Lung (tissue), 5 donors: ENCODE measurements around the gene MIB1. TPM values are rescaled to one million over a fixed set of nuclear protein-coding genes. Genes with fewer than 3 reads are reported as not detected.

Source experiments
- polyA plus RNA-seq, 2 donors: library from polyadenylated mRNA; stranded (reverse); fragments of 200-250 nt; gene quantifications; one replicate each; pipeline ENCODE4 v1.2.1, GENCODE V29; 2013
- small RNA-seq: library from RNA; depleted of rRNA; stranded (forward); fragments of <200 nt; gene quantifications from one replicate; pipeline ENCODE3, GENCODE V24; 2014; ENCODE audit warnings: low replicate concordance
- total RNA-seq, 2 donors: library from RNA; depleted of rRNA in 1 of 2; stranded (reverse); fragments of >200 nt in 1 of 2; gene quantifications; one replicate each; pipeline ENCODE4 v1.2.1, GENCODE V29; 2014 to 2021
- donor health status: Bipolar disorder and iron deficiency.
- donor health status: healthy.
- donor health status: DM: yes; HTN: yes; CAD: no.

The MIB1 gene
- total and polyA plus RNA-seq, 4 donors: 4.5 to 62.0 (median 15.5) TPM

Small RNA genes lying within 50 kb of the gene (small RNA-seq; reads per million reads assigned to genes)
- gene AC103987.3 (not detected), gene RF00019 (not detected), gene RF00045 (not detected), gene RF01241 (not detected), gene RN7SL233P (not detected), gene RNU6-1038P (not detected)

Other genes with a start within 250 kb of the MIB1 start
- 10 to 100 TPM; 12.3 to 28.2 TPM for gene ESCO1, start 140.1 kb upstream of the MIB1 start, total RNA-seq
- gene ESCO1, start 140.1 kb upstream of the MIB1 start, polyA plus RNA-seq: 10 to 100 TPM in 1 of 2 donors, 1 to 10 TPM in 1; 7.7 to 13.1 TPM
- 10 to 100 TPM; 13.7 to 37.0 TPM for gene SNRPD1, start 128.5 kb upstream of the MIB1 start, total RNA-seq
- 10 to 100 TPM; 19.2 to 24.1 TPM for gene SNRPD1, start 128.5 kb upstream of the MIB1 start, polyA plus RNA-seq
- 10 to 100 TPM; 20.8 to 31.3 TPM for gene ABHD3, start 36.0 kb upstream of the MIB1 start, total RNA-seq
- 10 to 100 TPM; 21.1 to 24.7 TPM for gene ABHD3, start 36.0 kb upstream of the MIB1 start, polyA plus RNA-seq